ENCODE results near the gene FRAT1.

Gene FRAT1

GRCh38 chr10:97297556-97298222 lies 21.4 kb upstream of the FRAT1 start:
- no peak for TF ChIP-seq CTCF (IDR thresholded peaks at IDR 0.05; ENCODE audit: low read depth, low read length)
- H3K4me3 ChIP-seq (ENCODE audit: low read depth, low read length): no peak overlapping the region

GRCh38 chr10:97298223-97298571 lies 20.9 kb upstream of the FRAT1 start:
- no peak for TF ChIP-seq CTCF (IDR thresholded peaks at IDR 0.05; ENCODE audit: low read depth, low read length)
- no peak overlapping the region for H3K4me3 ChIP-seq (ENCODE audit: low read depth, low read length)

GRCh38 chr10:97300980-97301379 lies 18.1 kb upstream of the FRAT1 start:
- TF ChIP-seq CTCF (IDR thresholded peaks at IDR 0.05; ENCODE audit: low read depth, low read length): no peak
- H3K4me3 ChIP-seq (ENCODE audit: low read depth, low read length): no peak overlapping the region

GRCh38 chr10:97302088-97302791 lies 16.8 kb upstream of the FRAT1 start:
- no peak overlapping the region for H3K4me3 ChIP-seq (ENCODE audit: low read depth, low read length)
- no peak for TF ChIP-seq CTCF (IDR thresholded peaks at IDR 0.05; ENCODE audit: low read depth, low read length)

- no peak for TF ChIP-seq CTCF (IDR thresholded peaks at IDR 0.05; ENCODE audit: low read depth, low read length)
- H3K4me3 ChIP-seq (ENCODE audit: low read depth, low read length): no peak overlapping the region
Measured at GRCh38 chr10:97307441-97307840, 11.6 kb upstream of the FRAT1 start.

GRCh38 chr10:97307866-97308780 lies 10.9 kb upstream of the FRAT1 start:
- H3K4me3 ChIP-seq (ENCODE audit: low read depth, low read length): no peak overlapping the region
- TF ChIP-seq CTCF (IDR thresholded peaks at IDR 0.05; ENCODE audit: low read depth, low read length): no peak

Measured in WI38 (cell line).